ENCODE results near the gene KLHL10.

- no peak for TF ChIP-seq REST (IDR thresholded peaks at IDR 0.05; ENCODE audit: insufficient read depth in 1 of 2, low read depth in 2 of 2, low read length in 2 of 2)
- TF ChIP-seq TAF1 (IDR thresholded peaks at IDR 0.05; ENCODE audit: borderline replicate concordance, insufficient read depth, low read length), result no peak
- no peak for TF ChIP-seq POLR2AphosphoS5 (IDR thresholded peaks at IDR 0.05; ENCODE audit: low read depth, low read length)
- no peak for TF ChIP-seq SIN3A (IDR thresholded peaks at IDR 0.05; ENCODE audit: borderline replicate concordance, insufficient read depth, low read length)
These were observed 12.3 kb upstream of the KLHL10 start for GRCh38 chr17:41825175-41825845.

All from PFSK-1 (cell line).